K562 (cell line): ENCODE data around the gene VPS13D. TPM values are rescaled to one million over a fixed set of nuclear protein-coding genes. Genes with fewer than 3 reads are reported as not detected.

Source experiments
- ATAC-seq: fragments of 200-7000 bp; cut with Tn5 transposase; 3 replicates; pipeline ENCODE4 v1.9.1; 2020; ENCODE audit warnings: moderate library complexity
- BruUV-seq: library from RNA; stranded (reverse); fragments of 400-500 nt; replicated peaks from 2 replicates; lab custom pipeline; 2021; lab: Mats Ljungman, UMichigan
- CTCF ChIA-PET: fragments of 300-600 bp; formaldehyde crosslinking; extraction: SDS; loops from one replicate; lab custom pipeline; 2021; ENCODE audit warnings: low intra/inter-chr PET ratio; lab: Yijun Ruan, JAX
- POLR2A ChIA-PET: fragments of 300-600, 350-650 bp; sonication (Branson Sonifier 250); formaldehyde crosslinking; extraction: SDS; loops from one replicate; lab custom pipeline; 2021; ENCODE audit warnings: antibody characterized with exemption, inconsistent platforms; lab: Yijun Ruan, JAX
- DNase-seq, 4 experiments: peaks; one replicate each; pipeline versions ENCODE4 v3.0.0 to v3.0.0-alpha.2; 2011 to 2018; ENCODE audit warnings: low spot score in 3 of 4, mixed read lengths in 3 of 4; ENCODE audit errors: extremely low read depth in 1 of 4
- FAIRE-seq: peaks from 2 replicates; lab custom pipeline; 2011; peaks lifted over from hg19 to GRCh38; lab: Jason Lieb, UNC
- H2AFZ ChIP-seq: 2 replicates; pipeline ENCODE4 v1.6.0; 2011; ENCODE audit warnings: low read depth, low read length, control low read depth, inconsistent platforms
- H3K27ac ChIP-seq: fragments of 200-600 bp; 3 replicates; pipeline ENCODE4 v1.8.0; 2011; ENCODE audit warnings: low read depth, mild to moderate bottlenecking, control low read depth, inconsistent platforms, low read length, moderate library complexity, mixed read lengths; ENCODE audit errors: extremely low read depth
- H3K27me3 ChIP-seq, 2 experiments: fragments of 300-600 bp in 1 of 2; 2 replicates in 1 of 2; 3 replicates in 1 of 2; pipeline versions ENCODE4 v1.6.0 to v1.8.0; 2011; ENCODE audit warnings: inconsistent platforms in 2 of 2, low read length in 2 of 2, mild to moderate bottlenecking in 1 of 2, mixed read lengths in 1 of 2, moderate library complexity in 1 of 2; ENCODE audit not compliant: control insufficient read depth in 2 of 2, insufficient read depth in 2 of 2
- H3K36me3 ChIP-seq: fragments of 300-600 bp; 3 replicates; pipeline ENCODE4 v1.8.0; 2011; ENCODE audit warnings: mild to moderate bottlenecking, low read length, inconsistent platforms; ENCODE audit not compliant: control insufficient read depth, insufficient read depth
- H3K4me1 ChIP-seq, 2 experiments: fragments of 200-600 bp in 1 of 2; replicated peaks in 1 of 2; 2 replicates in 1 of 2; 3 replicates in 1 of 2; pipeline versions ENCODE4 v1.5.1 to v1.8.0; 2011; ENCODE audit warnings: inconsistent platforms in 2 of 2, low read length in 2 of 2, mild to moderate bottlenecking in 1 of 2, mixed read lengths in 1 of 2, moderate library complexity in 1 of 2; ENCODE audit not compliant: control insufficient read depth in 2 of 2, insufficient read depth in 2 of 2
- H3K4me2 ChIP-seq: 2 replicates; pipeline ENCODE4 v1.6.1; 2011; ENCODE audit warnings: low read length, control low read depth, inconsistent platforms, mixed read lengths; ENCODE audit not compliant: insufficient read depth
- H3K4me3 ChIP-seq: fragments of 200-600 bp; sonication (generic), shearing (Covaris generic); 2 replicates; pipeline ENCODE4 v1.5.1; 2016; ENCODE audit warnings: control low read depth, inconsistent platforms
- H3K79me2 ChIP-seq: fragments of 200-600 bp; 3 replicates; pipeline ENCODE4 v1.8.0; 2011; ENCODE audit warnings: low read length, inconsistent platforms; ENCODE audit not compliant: control insufficient read depth, insufficient read depth
- H3K9ac ChIP-seq, 2 experiments: 2 replicates each; pipeline versions ENCODE4 v1.6.0 to v1.6.1; 2011; ENCODE audit warnings: low read depth in 2 of 2, low read length in 2 of 2, control low read depth in 1 of 2, inconsistent platforms in 1 of 2, mild to moderate bottlenecking in 1 of 2, mixed read lengths in 1 of 2; ENCODE audit not compliant: insufficient read depth in 1 of 2
- H3K9me1 ChIP-seq: one replicate; pipeline ENCODE4 v1.6.0; 2011; ENCODE audit warnings: inconsistent platforms, mild to moderate bottlenecking, low read length, moderate library complexity; ENCODE audit not compliant: control insufficient read depth, insufficient read depth
- H3K9me3 ChIP-seq: replicated peaks from 2 replicates; pipeline ENCODE4 v1.5.1; 2011; ENCODE audit warnings: low read depth, low read length, inconsistent platforms; ENCODE audit not compliant: control insufficient read depth, insufficient read depth
- H4K20me1 ChIP-seq: replicated peaks from 2 replicates; pipeline ENCODE4 v1.6.1; 2011; ENCODE audit warnings: low read length, inconsistent platforms, mixed read lengths; ENCODE audit not compliant: control insufficient read depth, insufficient read depth
- ATF7 ChIP-seq: fragments of 450-650 bp; IDR thresholded peaks from 2 replicates; pipeline ENCODE4 v1.7.1; 2014; ENCODE audit warnings: mild to moderate bottlenecking, moderate library complexity
- BDP1 ChIP-seq: IDR thresholded peaks from 3 replicates; pipeline ENCODE4 v1.6.1; 2011; ENCODE audit not compliant: insufficient read length, insufficient read depth
- CHD1 ChIP-seq: fragments of 200-600 bp; sonication (generic); IDR thresholded peaks from one replicate; pipeline ENCODE4 v1.6.1; 2012; ENCODE audit warnings: mild to moderate bottlenecking, moderate library complexity, low read length, inconsistent platforms
- FOXJ3 ChIP-seq: sonication (generic); formaldehyde crosslinking; IDR thresholded peaks from 2 replicates; pipeline ENCODE4 v1.4.0; 2020; ENCODE audit warnings: mild to moderate bottlenecking, missing genetic modification reagents
- FOXK2 ChIP-seq, 2 experiments: fragments of 450-650 bp; IDR thresholded peaks in 1 of 2; conservative IDR thresholded peaks in 1 of 2; 2 replicates each; pipeline ENCODE4 v1.6.1; 2016; ENCODE audit warnings: low read depth in 2 of 2, mild to moderate bottlenecking in 1 of 2
- HDAC3 ChIP-seq: fragments of 450-650 bp; IDR thresholded peaks from 2 replicates; pipeline ENCODE4 v1.6.1; 2018; ENCODE audit warnings: borderline replicate concordance, mild to moderate bottlenecking, moderate library complexity; ENCODE audit not compliant: partially characterized antibody
- HMG20A ChIP-seq: fragments of 450-650 bp; formaldehyde crosslinking; conservative IDR thresholded peaks from 2 replicates; pipeline ENCODE4 v1.4.0; 2020; ENCODE audit warnings: mild to moderate bottlenecking, mixed read lengths
- KLF16 ChIP-seq: IDR thresholded peaks from 2 replicates; pipeline ENCODE4 v1.6.1; 2016; ENCODE audit warnings: antibody characterized with exemption
- LARP7 ChIP-seq: fragments of 450-650 bp; IDR thresholded peaks from 2 replicates; pipeline ENCODE4 v1.6.1; 2016
- MCM2 ChIP-seq: fragments of 450-650 bp; IDR thresholded peaks from 2 replicates; pipeline ENCODE4 v1.6.1; 2017; ENCODE audit warnings: low read depth, mild to moderate bottlenecking
- MEF2D ChIP-seq: conservative IDR thresholded peaks from 2 replicates; pipeline ENCODE4 v1.6.1; 2016; ENCODE audit warnings: low read depth, missing genetic modification characterization, missing compliant biosample characterization
- SIRT6 ChIP-seq: IDR thresholded peaks from one replicate; pipeline ENCODE4 v1.6.1; 2012; ENCODE audit warnings: low read depth, mild to moderate bottlenecking, control low read depth, inconsistent platforms, low read length, moderate library complexity
- SRSF9 ChIP-seq: fragments of 200-400 bp; formaldehyde crosslinking; IDR thresholded peaks from 2 replicates; pipeline ENCODE4 v1.6.1; 2017; ENCODE audit warnings: low read depth, low read length, borderline replicate concordance
- THRA ChIP-seq: fragments of 450-650 bp; IDR thresholded peaks from 2 replicates; pipeline ENCODE4 v1.6.1; 2017; ENCODE audit warnings: mild to moderate bottlenecking, moderate library complexity
- YBX1 ChIP-seq: fragments of 450-650 bp; IDR thresholded peaks from 2 replicates; pipeline ENCODE4 v1.7.1; 2016; ENCODE audit warnings: mild to moderate bottlenecking
- ZFP1 ChIP-seq: fragments of 450-650 bp; formaldehyde crosslinking; IDR thresholded peaks from 2 replicates; pipeline ENCODE4 v1.4.0; 2020; ENCODE audit warnings: mild to moderate bottlenecking, mixed read lengths
- WGBS: fragments of 100-300 bp; shearing (Covaris generic); methylation state at CpG from one replicate; pipeline ENCODE4 v1.1.6; 2016; ENCODE audit warnings: low coverage, mixed read lengths; ENCODE audit not compliant: insufficient coverage; ENCODE audit errors: missing lambda C conversion rate; 5-methylcytosine and 5-hydroxymethylcytosine counted together
- in situ Hi-C: fragments of 300-500 bp; cut with MboI; formaldehyde crosslinking; loops from 4 replicates; pipeline ENCODE4 v1.15.0; 2018; ENCODE audit warnings: inconsistent platforms, mixed read lengths
- intact Hi-C: fragments of 100-400 bp; cut with micrococcal nuclease; formaldehyde crosslinking; loops from 2 replicates; pipeline ENCODE4 v1.14.2; 2022
- polyA plus RNA-seq, 8 experiments: library from polyadenylated mRNA; depleted of rRNA in 4 of 8; stranded (reverse) in 5 of 8; unstranded in 3 of 8; fragments of >200 nt; fragmentation: Nextera tagmentation in 2 of 8; fragmentation: Illumina TruSeq in 1 of 8; extraction: Ambion mirVana in 2 of 8; extraction: Trizol in 1 of 8; gene quantifications; 2 replicates each; pipeline versions ENCODE4 v1.2.1 to v1.2.3, GENCODE V29; 2011 to 2014; ENCODE audit warnings: inconsistent platforms in 1 of 8, missing spikeins in 1 of 8
- total RNA-seq, 7 experiments: library from RNA; depleted of rRNA in 6 of 7; stranded (reverse); fragments of >200 nt in 6 of 7; fragmentation: Illumina TruSeq in 2 of 7; extraction: Trizol in 2 of 7; gene quantifications; 2 replicates each; pipeline versions ENCODE4 v1.2.1 to v1.2.3, GENCODE V29; 2011 to 2021; ENCODE audit warnings: low replicate concordance in 1 of 7
- TF ChIP-seq, protein P1 (sequence below): sonication (generic); formaldehyde crosslinking; IDR thresholded peaks from 2 replicates; pipeline ENCODE4 v1.8.1; 2023; ENCODE audit warnings: mild to moderate bottlenecking, missing genetic modification reagents, moderate library complexity
- TF ChIP-seq, protein P2 (sequence below): fragments of 450-650 bp; formaldehyde crosslinking; IDR thresholded peaks from 2 replicates; pipeline ENCODE4 v1.4.0; 2020; ENCODE audit warnings: mild to moderate bottlenecking
- TF ChIP-seq, protein P3 (sequence below): fragments of 450-650 bp; conservative IDR thresholded peaks from 2 replicates; pipeline ENCODE4 v1.6.1; 2016; ENCODE audit warnings: missing genetic modification characterization, low read depth, mild to moderate bottlenecking, missing compliant biosample characterization, moderate library complexity

VPS13D gene
- total and polyA plus RNA-seq, 9 of the 15 experiments (the other 6 are each of a cell fraction or from before 2014, with no cell fraction given), result 6.1 to 51.5 (median 38.5) TPM

GRCh38 chr1:12341667-12342066 is 111.8 kb downstream of the VPS13D start (continued):
- TF ChIP-seq, protein P1, sequence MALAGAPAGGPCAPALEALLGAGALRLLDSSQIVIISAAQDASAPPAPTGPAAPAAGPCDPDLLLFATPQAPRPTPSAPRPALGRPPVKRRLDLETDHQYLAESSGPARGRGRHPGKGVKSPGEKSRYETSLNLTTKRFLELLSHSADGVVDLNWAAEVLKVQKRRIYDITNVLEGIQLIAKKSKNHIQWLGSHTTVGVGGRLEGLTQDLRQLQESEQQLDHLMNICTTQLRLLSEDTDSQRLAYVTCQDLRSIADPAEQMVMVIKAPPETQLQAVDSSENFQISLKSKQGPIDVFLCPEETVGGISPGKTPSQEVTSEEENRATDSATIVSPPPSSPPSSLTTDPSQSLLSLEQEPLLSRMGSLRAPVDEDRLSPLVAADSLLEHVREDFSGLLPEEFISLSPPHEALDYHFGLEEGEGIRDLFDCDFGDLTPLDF (CRISPR knock-in tag), result no peak
- TF ChIP-seq THRA, result no peak
- TF ChIP-seq LARP7, result no peak
- TF ChIP-seq KLF16, result no peak
- TF ChIP-seq HMG20A (CRISPR knock-in tag), result no peak
- TF ChIP-seq ZFP1, result no peak
- no peak for TF ChIP-seq ATF7
- no peak for TF ChIP-seq MCM2

DNA sequence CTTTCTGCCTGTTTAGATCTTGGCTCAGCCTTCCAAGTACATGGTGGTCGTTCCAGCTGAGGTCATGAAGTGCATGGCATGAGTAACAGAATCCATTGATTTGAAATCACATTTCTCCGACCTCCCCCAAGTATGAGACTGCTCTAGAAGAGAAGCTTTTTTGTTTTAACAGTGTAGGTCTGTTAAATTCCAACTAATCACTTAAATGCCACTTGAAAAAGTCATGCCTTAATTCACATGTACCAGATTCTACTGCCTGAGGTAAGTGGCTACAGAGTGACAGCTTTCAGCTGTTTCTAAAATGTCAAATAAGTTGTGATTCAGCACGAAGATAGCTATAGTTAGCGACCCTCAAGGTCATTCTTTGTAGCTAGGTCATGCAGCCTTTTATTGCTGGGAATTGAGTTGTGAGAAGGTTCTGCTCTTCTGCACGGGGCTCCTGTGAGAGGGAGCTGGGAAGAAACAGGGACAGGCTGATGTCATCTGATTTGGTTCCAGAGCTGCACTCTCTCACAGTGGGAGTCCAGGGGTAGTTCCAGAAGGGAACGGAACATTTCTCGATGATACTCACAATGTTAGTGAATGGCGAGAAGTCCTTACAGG is 112.7 kb downstream of the VPS13D start:
- H3K4me3 ChIP-seq, result no peak overlapping the region
- no peaks in the 10 kb centered on the region for H3K27me3 ChIP-seq
- no TSS peak for BruUV-seq
- peaks cover 62% of the 10 kb centered on the region for H3K36me3 ChIP-seq
- no peak for FAIRE-seq
- H3K4me2 ChIP-seq, result no peak overlapping the region
- 77% methylated on average over 8 of the region's 8 CpGs for WGBS
- intact Hi-C loops (no loop called here), in situ Hi-C loops (no loop called here)
- peaks cover 0 to 8% of the 10 kb centered on the region in 2 experiments; a peak in 4 of 5 replicates for H3K4me1 ChIP-seq
- ChIA-PET CTCF (interaction anchor here (0.6 kb wide), 1 partner anchor 174 kb away, joined by 4 read pairs; no protein-coding TSS in a partner anchor), POLR2A (interaction anchor here (0.7 to 1.8 kb wide), 4 partner anchors 9 to 315 kb away, joined by 3 to 7 read pairs (median 4); no protein-coding TSS in a partner anchor)
- H3K79me2 ChIP-seq, result no peaks in the 10 kb centered on the region
- H4K20me1 ChIP-seq, result no peaks in the 10 kb centered on the region
- DNase-seq, result no peak
- H3K9me1 ChIP-seq, result no peaks in the 10 kb centered on the region
- H3K9me3 ChIP-seq, result no peaks in the 10 kb centered on the region
- H3K9ac ChIP-seq, result no peak overlapping the region
- H2AFZ ChIP-seq, result no peak overlapping the region
- ATAC-seq, result no peak
- TF ChIP-seq, protein P2, sequence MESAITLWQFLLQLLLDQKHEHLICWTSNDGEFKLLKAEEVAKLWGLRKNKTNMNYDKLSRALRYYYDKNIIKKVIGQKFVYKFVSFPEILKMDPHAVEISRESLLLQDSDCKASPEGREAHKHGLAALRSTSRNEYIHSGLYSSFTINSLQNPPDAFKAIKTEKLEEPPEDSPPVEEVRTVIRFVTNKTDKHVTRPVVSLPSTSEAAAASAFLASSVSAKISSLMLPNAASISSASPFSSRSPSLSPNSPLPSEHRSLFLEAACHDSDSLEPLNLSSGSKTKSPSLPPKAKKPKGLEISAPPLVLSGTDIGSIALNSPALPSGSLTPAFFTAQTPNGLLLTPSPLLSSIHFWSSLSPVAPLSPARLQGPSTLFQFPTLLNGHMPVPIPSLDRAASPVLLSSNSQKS, result no peak
- no peak for TF ChIP-seq FOXJ3 (CRISPR knock-in tag)
- no peak for TF ChIP-seq BDP1
- no peak for TF ChIP-seq SRSF9
- TF ChIP-seq, protein P3, sequence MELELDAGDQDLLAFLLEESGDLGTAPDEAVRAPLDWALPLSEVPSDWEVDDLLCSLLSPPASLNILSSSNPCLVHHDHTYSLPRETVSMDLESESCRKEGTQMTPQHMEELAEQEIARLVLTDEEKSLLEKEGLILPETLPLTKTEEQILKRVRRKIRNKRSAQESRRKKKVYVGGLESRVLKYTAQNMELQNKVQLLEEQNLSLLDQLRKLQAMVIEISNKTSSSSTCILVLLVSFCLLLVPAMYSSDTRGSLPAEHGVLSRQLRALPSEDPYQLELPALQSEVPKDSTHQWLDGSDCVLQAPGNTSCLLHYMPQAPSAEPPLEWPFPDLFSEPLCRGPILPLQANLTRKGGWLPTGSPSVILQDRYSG (tag), result no peak
- no peak for TF ChIP-seq SIRT6
- no peak for TF ChIP-seq HDAC3
- no peak for TF ChIP-seq CHD1
- TF ChIP-seq YBX1, result no peak
- TF ChIP-seq MEF2D (tag), result no peak
- no peak for TF ChIP-seq FOXK2 (conservative IDR thresholded peaks at IDR 0.05 in 1 of 2, IDR thresholded peaks at IDR 0.05 in 1 of 2; ENCODE audit: low read depth in 2 of 2)
- H3K27ac ChIP-seq, result no peak overlapping the region
